ENCODE results near the gene PROM1. TPM values are rescaled to one million over a fixed set of nuclear protein-coding genes. Genes with fewer than 3 reads are reported as not detected.

The PROM1 gene
- total RNA-seq, 4 donors from 2014 or later: 0.13 to 6.7 (median 1.7) TPM; not detected in 1

GRCh38 chr4:16031546-16032395, 52.1 kb downstream of the PROM1 start:
- TF ChIP-seq POLR2A (IDR thresholded peaks at IDR 0.05): no peak
- TF ChIP-seq, protein P1, sequence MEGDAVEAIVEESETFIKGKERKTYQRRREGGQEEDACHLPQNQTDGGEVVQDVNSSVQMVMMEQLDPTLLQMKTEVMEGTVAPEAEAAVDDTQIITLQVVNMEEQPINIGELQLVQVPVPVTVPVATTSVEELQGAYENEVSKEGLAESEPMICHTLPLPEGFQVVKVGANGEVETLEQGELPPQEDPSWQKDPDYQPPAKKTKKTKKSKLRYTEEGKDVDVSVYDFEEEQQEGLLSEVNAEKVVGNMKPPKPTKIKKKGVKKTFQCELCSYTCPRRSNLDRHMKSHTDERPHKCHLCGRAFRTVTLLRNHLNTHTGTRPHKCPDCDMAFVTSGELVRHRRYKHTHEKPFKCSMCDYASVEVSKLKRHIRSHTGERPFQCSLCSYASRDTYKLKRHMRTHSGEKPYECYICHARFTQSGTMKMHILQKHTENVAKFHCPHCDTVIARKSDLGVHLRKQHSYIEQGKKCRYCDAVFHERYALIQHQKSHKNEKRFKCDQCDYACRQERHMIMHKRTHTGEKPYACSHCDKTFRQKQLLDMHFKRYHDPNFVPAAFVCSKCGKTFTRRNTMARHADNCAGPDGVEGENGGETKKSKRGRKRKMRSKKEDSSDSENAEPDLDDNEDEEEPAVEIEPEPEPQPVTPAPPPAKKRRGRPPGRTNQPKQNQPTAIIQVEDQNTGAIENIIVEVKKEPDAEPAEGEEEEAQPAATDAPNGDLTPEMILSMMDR (IDR thresholded peaks at IDR 0.05): no peak
- Histone ChIP-seq H3K4me1 (peaks cover 0 to 7% (median 0%) of the 10 kb centered on the region in 3 donors), H3K36me3 (no peaks in the 10 kb centered on the region), H3K9me3 (no peaks in the 10 kb centered on the region), H3K27me3 (peaks cover 0 to 48% (median 0%) of the 10 kb centered on the region in 4 donors), H3K4me3 (no peak overlapping the region), H3K27ac (no peak overlapping the region)
- no peak for DNase-seq
- intact Hi-C loops (cut with DNase I): loop anchor here (5.0 kb wide), 1 partner anchor 166 kb away; no protein-coding TSS in a partner anchor
- 16 to 26% methylated on average over 2 of the region's 2 CpGs for WGBS, 2 donors

DNA sequence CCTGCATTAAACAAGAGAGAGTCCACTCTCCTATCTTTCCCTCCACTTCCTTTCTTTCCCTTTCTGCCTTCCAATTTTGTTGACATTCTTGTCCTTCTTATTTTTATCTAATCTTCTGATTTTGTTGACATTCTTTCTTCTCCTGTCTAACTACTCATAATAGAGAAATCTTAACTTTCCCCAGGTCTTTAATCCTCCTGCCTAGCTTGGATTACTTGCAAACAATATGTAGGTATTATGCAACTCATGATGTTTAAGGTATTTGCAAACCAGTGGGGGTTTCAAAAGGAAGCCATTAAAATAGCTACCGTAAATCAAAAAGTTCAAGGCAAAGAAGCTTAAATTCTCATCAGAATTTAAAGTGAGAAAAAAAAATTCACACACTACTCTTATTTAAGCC, 53.9 kb downstream of the PROM1 start:
- no peaks in the 10 kb centered on the region for H3K36me3 ChIP-seq
- no peak for DNase-seq
- no peak for TF ChIP-seq POLR2A (IDR thresholded peaks at IDR 0.05)
- TF ChIP-seq, protein P1 (IDR thresholded peaks at IDR 0.05): no peak
- H3K4me1 ChIP-seq: peaks cover 0 to 16% (median 0%) of the 10 kb centered on the region in 3 donors
- 7 to 75% methylated on average over 1 of the region's 1 CpG for WGBS, 2 donors
- H3K4me3 ChIP-seq: no peak overlapping the region
- H3K27ac ChIP-seq: no peak overlapping the region
- H3K27me3 ChIP-seq: peaks cover 0 to 40% (median 0%) of the 10 kb centered on the region in 4 donors
- intact Hi-C loops (cut with DNase I): loop anchor here (5.0 kb wide), 1 partner anchor 167 kb away; no protein-coding TSS in a partner anchor
- H3K9me3 ChIP-seq: no peaks in the 10 kb centered on the region

GRCh38 chr4:16029262-16029661, 54.6 kb downstream of the PROM1 start:
- Histone ChIP-seq H3K9me3 (no peaks in the 10 kb centered on the region), H3K4me3 (no peak overlapping the region), H3K27me3 (peaks cover 0 to 40% (median 0%) of the 10 kb centered on the region in 4 donors), H3K4me1 (peaks cover 0 to 16% (median 0%) of the 10 kb centered on the region in 3 donors), H3K27ac (no peak overlapping the region), H3K36me3 (no peaks in the 10 kb centered on the region)
- WGBS, 2 donors: 55 to 56% methylated on average over 4 of the region's 4 CpGs
- TF ChIP-seq, protein P1 (IDR thresholded peaks at IDR 0.05): no peak
- TF ChIP-seq POLR2A (IDR thresholded peaks at IDR 0.05): no peak
- DNase-seq: no peak
- intact Hi-C loops (cut with DNase I): no loop called here

GRCh38 chr4:16027626-16028025, 56.2 kb downstream of the PROM1 start:
- peaks cover 0 to 42% (median 0%) of the 10 kb centered on the region in 4 donors for H3K27me3 ChIP-seq
- TF ChIP-seq, protein P1 (IDR thresholded peaks at IDR 0.05): no peak
- no peak for TF ChIP-seq POLR2A (IDR thresholded peaks at IDR 0.05)
- H3K27ac ChIP-seq: no peak overlapping the region
- H3K4me3 ChIP-seq: no peak overlapping the region
- intact Hi-C loops (cut with DNase I): no loop called here
- DNase-seq: no peak
- H3K9me3 ChIP-seq: no peaks in the 10 kb centered on the region
- H3K4me1 ChIP-seq: peaks cover 0 to 9% (median 0%) of the 10 kb centered on the region in 3 donors
- 58 to 70% methylated on average over 4 of the region's 4 CpGs for WGBS, 2 donors
- H3K36me3 ChIP-seq: no peaks in the 10 kb centered on the region

- Histone ChIP-seq H3K27ac (no peak overlapping the region), H3K4me1 (peaks cover 0 to 9% (median 0%) of the 10 kb centered on the region in 3 donors), H3K9me3 (no peaks in the 10 kb centered on the region), H3K27me3 (peaks cover 0 to 37% (median 0%) of the 10 kb centered on the region in 4 donors), H3K36me3 (no peaks in the 10 kb centered on the region), H3K4me3 (no peak overlapping the region)
- intact Hi-C loops (cut with DNase I): no loop called here
- no peak for DNase-seq
- 69 to 81% methylated on average over 2 of the region's 2 CpGs for WGBS, 2 donors
- TF ChIP-seq POLR2A (IDR thresholded peaks at IDR 0.05): no peak
- TF ChIP-seq, protein P1 (IDR thresholded peaks at IDR 0.05): no peak
Observed at GRCh38 chr4:16027114-16027513, 56.7 kb downstream of the PROM1 start.
